Activated T-helper 1 cell treated with anti-CD3 and anti-CD28 coated beads, Interleukin-12 subunit alpha, Interleukin-12 subunit beta, Interleukin-2, Interleukin-4 antibody, amounts not matched to agents 30 ng/mL and 10 ng/mL and 1 ng/mL, durations not matched to agents 14 hours and 24 hours and 36 hours (primary cell): ENCODE results near the gene PDXK. TPM values are rescaled to one million over a fixed set of nuclear protein-coding genes. Genes with fewer than 3 reads are reported as not detected.

Source experiments
- DNase-seq: peaks from one replicate; pipeline ENCODE4 v3.0.0; 2021; ENCODE audit warnings: low spot score
- H3K27ac Mint-ChIP-seq: one replicate; pipeline ENCODE4 v1.8.0; 2021; ENCODE audit warnings: mild to moderate bottlenecking, mixed read lengths
- H3K27me3 Mint-ChIP-seq: one replicate; pipeline ENCODE4 v1.8.0; 2022; ENCODE audit warnings: mild to moderate bottlenecking, moderate library complexity, mixed read lengths; ENCODE audit not compliant: insufficient read depth
- H3K36me3 Mint-ChIP-seq: one replicate; pipeline ENCODE4 v1.8.0; 2021; ENCODE audit warnings: low read depth, mixed read lengths
- H3K4me1 Mint-ChIP-seq: one replicate; pipeline ENCODE4 v1.8.0; 2021; ENCODE audit warnings: low read depth, mixed read lengths
- H3K4me3 Mint-ChIP-seq: one replicate; pipeline ENCODE4 v1.8.0; 2021; ENCODE audit warnings: mild to moderate bottlenecking, moderate library complexity, mixed read lengths
- H3K9me3 Mint-ChIP-seq: one replicate; pipeline ENCODE4 v1.8.0; 2021; ENCODE audit warnings: mixed read lengths
- intact Hi-C: fragments of 100-400 bp; cut with micrococcal nuclease; formaldehyde crosslinking; loops from one replicate; pipeline ENCODE4 v1.15.1; 2024
- total RNA-seq: library from RNA; stranded (reverse); gene quantifications from 2 replicates; pipeline ENCODE4 v1.2.3, GENCODE V29; 2022

Gene PDXK
- total RNA-seq, 1 donor from 2014 or later: 123 TPM

DNA sequence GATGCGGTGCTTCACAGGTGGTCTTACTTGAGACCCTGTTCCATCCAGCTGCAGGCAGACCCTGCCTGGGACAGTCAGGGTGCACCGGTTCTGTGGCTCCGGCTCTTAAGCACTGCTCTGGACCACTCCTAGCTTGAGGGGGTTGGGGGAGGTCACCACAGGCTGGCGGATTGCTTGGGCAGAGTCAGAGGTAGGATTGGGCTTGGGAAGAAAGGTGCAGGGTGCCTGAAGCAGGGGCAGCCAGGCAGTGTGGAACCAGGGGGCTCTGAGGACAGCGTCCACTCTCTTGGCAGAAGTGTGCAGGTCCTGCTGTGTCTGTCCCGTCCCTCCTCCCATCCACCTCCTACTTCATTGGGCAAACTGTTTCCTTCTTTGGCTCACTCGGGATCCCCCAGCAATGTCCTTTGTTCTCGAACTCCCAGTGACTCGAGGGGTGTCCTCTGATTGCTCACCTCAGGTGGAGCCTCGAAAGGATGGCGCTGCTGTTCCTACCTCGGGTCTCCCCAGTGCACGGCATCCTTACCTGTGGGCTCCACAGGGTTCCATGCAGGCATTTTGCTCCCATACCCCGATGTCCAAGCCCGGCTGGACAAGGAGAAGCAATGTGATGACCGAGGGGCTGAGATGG is 1.7 kb downstream of the PDXK start:
- Mint-ChIP-seq H3K4me1 (peaks cover 21% of the 10 kb centered on the region), H3K9me3 (no peaks in the 10 kb centered on the region), H3K27me3 (peaks cover 17% of the 10 kb centered on the region), H3K4me3 (peak overlapping the region; percentile 86), H3K36me3 (peaks cover 4% of the 10 kb centered on the region), H3K27ac (peak overlapping the region; percentile 65)
- DNase-seq: no peak
- intact Hi-C loops: no loop called here

DNA sequence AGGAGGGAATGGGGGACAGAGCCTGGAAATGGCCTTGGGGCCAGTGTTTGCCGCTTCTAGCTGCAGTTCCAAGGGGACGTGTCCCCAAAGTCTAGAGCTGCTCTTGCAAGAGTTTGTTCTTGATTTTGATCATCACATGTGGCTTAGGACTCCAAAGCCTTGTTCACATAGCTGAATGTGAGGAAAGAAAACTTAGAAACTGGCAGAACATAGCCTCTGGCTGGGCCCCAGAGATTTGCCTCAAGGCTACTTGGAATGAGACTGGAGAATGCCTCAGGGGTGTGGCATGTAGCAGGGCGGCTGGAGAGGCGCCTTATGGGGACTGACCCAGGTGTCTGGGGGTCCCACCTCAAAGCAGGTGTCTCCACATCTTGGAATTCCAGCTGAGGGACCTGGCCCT is 2.3 kb downstream of the PDXK start:
- intact Hi-C loops: no loop called here
- no peaks in the 10 kb centered on the region for H3K9me3 Mint-ChIP-seq
- H3K27me3 Mint-ChIP-seq: peaks cover 15% of the 10 kb centered on the region
- H3K27ac Mint-ChIP-seq: no peak overlapping the region
- H3K36me3 Mint-ChIP-seq: peaks cover 6% of the 10 kb centered on the region
- peak overlapping the region; percentile 86 for H3K4me3 Mint-ChIP-seq
- peaks cover 26% of the 10 kb centered on the region for H3K4me1 Mint-ChIP-seq
- no peak for DNase-seq

DNA sequence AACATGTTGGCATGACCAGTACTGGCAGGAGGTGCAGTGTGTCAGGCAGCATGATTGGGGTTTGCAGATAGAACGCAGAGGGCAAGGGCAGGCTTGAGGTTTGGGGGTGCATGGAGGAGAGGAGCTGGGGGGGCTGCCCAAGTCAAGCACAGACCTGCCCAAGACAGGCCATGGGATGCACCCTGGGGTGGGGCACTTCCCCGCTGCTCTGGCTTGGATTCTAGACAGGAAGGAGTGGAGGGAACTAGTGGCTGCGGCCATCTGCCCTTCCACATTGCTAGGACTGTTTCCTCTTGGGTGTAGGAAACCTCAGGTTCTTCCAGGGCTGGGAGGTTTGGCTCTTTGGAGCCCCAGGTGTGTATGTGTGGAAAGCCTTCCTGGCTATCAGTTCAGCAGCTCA is 3.0 kb downstream of the PDXK start:
- no peaks in the 10 kb centered on the region for H3K9me3 Mint-ChIP-seq
- DNase-seq: no peak
- intact Hi-C loops: no loop called here
- peaks cover 32% of the 10 kb centered on the region for H3K4me1 Mint-ChIP-seq
- peaks cover 9% of the 10 kb centered on the region for H3K36me3 Mint-ChIP-seq
- H3K27ac Mint-ChIP-seq: no peak overlapping the region
- H3K4me3 Mint-ChIP-seq: no peak overlapping the region
- peaks cover 8% of the 10 kb centered on the region for H3K27me3 Mint-ChIP-seq

DNA sequence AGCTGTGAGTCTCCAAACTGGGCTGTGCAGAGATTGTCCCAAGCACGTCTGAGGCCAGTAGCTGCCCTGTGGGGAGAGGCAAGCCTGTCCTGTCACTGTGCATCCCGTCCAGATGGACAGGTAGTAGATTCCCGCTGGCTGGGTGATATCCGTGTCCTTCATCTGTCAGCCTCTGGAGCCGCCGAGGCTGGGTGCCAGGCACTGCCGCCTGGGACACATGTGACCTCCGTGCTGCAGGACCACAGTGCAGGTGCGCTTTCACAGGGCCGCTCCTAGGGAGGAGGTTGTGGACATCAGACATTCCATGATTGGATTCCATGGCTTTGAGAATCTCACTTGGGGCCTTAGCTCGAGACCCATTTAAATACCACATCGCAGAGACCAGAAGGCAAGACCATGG is 4.7 kb downstream of the PDXK start:
- H3K9me3 Mint-ChIP-seq: no peaks in the 10 kb centered on the region
- H3K36me3 Mint-ChIP-seq: peaks cover 14% of the 10 kb centered on the region
- no peak overlapping the region for H3K27ac Mint-ChIP-seq
- no peaks in the 10 kb centered on the region for H3K27me3 Mint-ChIP-seq
- intact Hi-C loops: no loop called here
- DNase-seq: no peak
- peaks cover 49% of the 10 kb centered on the region for H3K4me1 Mint-ChIP-seq
- H3K4me3 Mint-ChIP-seq: no peak overlapping the region

DNA sequence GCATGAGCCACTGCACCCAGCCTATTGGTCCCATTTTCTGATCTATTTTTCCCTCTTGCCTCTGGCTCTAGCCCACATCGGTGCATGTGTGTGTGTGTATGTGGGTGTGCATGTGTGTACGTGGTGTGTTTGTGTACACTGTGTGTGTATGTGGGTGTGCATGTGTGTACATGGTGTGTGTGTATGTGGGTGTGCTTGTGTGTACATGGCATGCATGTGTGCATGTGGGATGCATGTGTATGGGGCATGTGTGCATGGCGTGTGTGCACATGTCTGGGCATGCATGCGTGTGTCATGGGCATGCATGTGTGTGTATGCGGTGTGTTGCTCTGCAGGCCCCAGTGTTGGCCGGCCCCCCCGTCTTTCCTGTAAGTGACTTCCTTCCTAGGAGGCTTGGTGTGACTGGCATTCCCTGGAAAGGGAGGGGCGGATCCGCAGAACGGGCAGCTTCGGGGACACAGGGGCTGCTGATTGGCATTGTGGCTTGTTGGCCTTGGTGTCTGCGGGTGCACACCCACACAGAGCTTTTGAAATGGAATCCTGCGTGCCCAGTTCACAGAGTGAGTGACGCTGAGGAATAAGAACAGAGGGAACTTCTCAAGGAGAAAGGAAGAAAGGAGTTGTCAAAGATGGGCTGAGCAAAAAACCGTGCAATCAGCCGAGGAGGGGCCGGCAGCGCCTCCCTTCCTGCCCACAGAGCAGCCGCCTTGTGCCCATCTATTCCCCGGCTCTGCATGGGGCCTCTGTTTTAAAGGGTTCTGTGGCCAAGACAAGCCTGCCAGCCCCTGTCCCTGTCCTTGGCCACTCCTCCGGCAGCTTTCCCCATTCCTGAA is 8.0 kb downstream of the PDXK start:
- H3K4me3 Mint-ChIP-seq: peak overlapping the region; percentile 80
- peak overlapping the region; percentile 70 for H3K27ac Mint-ChIP-seq
- intact Hi-C loops: loop anchor here (5.0 kb wide), 1 partner anchor 285 kb away; the partner anchor contains the start of gene TRAPPC10
- H3K4me1 Mint-ChIP-seq: peaks cover 41% of the 10 kb centered on the region
- H3K36me3 Mint-ChIP-seq: peaks cover 19% of the 10 kb centered on the region
- no peaks in the 10 kb centered on the region for H3K27me3 Mint-ChIP-seq
- H3K9me3 Mint-ChIP-seq: no peaks in the 10 kb centered on the region
- DNase-seq: no peak

DNA sequence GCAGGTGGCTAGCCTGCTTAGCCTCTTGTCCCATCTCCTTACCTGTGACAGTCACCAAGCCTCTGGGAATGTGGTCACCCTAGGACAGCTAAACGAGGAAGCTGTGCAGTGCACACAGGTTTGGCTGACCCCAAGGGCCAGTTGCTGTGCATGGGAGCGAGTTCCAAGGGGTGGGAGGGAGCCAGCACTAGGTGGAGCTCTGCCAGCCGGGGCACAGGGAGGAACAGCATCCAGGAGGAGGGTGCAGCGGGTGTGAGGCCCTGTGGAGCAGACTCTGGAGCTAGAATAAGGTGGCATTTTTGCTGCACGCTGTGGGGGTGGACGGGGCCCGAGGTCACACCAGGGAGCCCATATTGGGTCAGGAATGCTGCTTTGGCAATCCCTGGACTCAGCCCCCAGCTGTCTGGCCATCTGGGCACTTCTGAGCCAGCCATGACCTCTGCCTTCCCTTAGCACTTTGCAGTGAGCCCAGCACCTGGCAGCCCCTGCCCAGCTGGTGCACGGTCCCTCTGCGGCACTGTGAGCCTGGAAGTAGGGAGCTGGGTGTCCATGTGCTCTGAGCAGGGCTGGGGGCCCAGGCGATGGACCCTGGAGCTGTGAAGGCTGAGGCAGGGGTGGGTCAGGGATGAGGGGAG is 8.7 kb downstream of the PDXK start:
- H3K4me3 Mint-ChIP-seq: peak overlapping the region; percentile 80
- no peaks in the 10 kb centered on the region for H3K9me3 Mint-ChIP-seq
- peak overlapping the region; percentile 67 for H3K27ac Mint-ChIP-seq
- intact Hi-C loops: loop anchor here (1.0 to 5.0 kb wide), 4 partner anchors 8 to 285 kb away; partner anchors contain the start of genes PDXK, RRP1 and TRAPPC10
- no peak for DNase-seq
- peaks cover 19% of the 10 kb centered on the region for H3K36me3 Mint-ChIP-seq
- no peaks in the 10 kb centered on the region for H3K27me3 Mint-ChIP-seq
- peaks cover 46% of the 10 kb centered on the region for H3K4me1 Mint-ChIP-seq

DNA sequence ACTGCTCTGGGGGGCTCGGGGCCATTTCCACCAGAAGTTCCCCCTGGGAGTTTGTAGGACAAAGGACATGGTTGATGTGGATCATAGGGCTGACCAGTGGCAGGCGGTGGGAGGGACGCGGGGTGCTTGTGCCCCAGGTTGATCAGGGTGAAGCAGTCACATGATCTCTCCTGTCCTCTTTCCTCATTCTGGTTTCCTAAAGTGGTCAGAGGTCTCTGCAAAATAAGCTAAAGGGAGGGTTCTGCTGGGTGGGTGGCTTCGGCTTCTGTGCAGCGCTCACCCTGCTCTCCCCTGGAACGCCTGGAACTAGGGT is 9.2 kb downstream of the PDXK start:
- Mint-ChIP-seq H3K9me3 (no peaks in the 10 kb centered on the region), H3K27ac (peak overlapping the region; percentile 87), H3K36me3 (peaks cover 19% of the 10 kb centered on the region), H3K4me3 (peak overlapping the region; percentile 80), H3K27me3 (no peaks in the 10 kb centered on the region), H3K4me1 (peaks cover 46% of the 10 kb centered on the region)
- no peak for DNase-seq
- intact Hi-C loops: loop anchor here (1.0 to 5.0 kb wide), 4 partner anchors 9 to 284 kb away; partner anchors contain the start of genes PDXK, RRP1 and TRAPPC10

DNA sequence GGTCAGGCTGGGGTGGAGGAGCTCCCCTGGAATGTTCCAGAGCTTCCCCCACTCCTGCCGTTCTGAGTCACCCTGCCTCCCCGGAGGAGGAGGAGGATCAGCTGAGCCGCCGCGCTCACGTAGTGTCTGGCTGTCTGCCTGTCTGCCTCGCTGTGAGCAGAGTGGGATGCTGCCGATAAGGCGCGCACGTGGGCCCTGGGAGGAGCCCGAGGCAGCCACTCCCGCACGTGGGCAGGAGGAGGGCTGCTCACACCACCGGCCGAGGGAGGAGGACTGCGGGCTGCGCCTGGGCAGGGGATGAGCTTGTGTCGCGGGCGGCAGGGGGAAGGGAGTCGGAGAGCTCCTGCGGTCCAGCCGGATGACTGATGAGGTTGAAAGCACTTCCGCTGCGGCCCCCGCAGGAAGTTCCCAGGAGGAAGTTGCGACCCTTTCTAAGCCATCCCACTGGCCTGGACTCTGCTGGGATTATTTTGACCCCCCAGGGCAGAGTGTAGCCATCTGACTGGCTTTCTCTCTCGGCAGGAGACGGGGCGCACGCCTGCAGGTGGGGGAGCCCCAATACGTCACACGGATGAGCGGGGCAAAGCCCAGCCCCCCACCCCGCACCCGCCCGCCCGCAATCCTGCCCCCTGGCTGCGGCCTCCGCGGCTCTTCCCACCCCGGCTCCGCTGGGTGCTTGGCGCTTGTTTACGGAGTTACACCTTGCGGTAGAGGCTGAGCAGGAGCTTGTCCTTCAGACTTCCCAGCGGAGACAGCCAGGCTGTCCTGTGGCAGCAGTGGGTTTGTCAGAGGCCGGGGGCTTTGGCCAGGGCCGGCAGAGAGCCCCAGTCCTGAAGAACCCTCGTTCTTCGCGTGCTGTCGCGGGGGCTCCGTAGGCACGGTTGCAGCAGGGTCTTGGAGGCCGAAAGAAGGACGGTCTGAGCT is 9.8 kb downstream of the PDXK start:
- no peaks in the 10 kb centered on the region for H3K9me3 Mint-ChIP-seq
- no peaks in the 10 kb centered on the region for H3K27me3 Mint-ChIP-seq
- DNase-seq: peak; percentile 72
- peak overlapping the region; percentile 80 for H3K4me3 Mint-ChIP-seq
- H3K27ac Mint-ChIP-seq: peak overlapping the region; percentile 87
- intact Hi-C loops: loop anchor here (1.0 to 5.0 kb wide), 4 partner anchors 9 to 284 kb away; partner anchors contain the start of genes PDXK, RRP1 and TRAPPC10
- H3K4me1 Mint-ChIP-seq: peaks cover 50% of the 10 kb centered on the region
- H3K36me3 Mint-ChIP-seq: peaks cover 24% of the 10 kb centered on the region

DNA sequence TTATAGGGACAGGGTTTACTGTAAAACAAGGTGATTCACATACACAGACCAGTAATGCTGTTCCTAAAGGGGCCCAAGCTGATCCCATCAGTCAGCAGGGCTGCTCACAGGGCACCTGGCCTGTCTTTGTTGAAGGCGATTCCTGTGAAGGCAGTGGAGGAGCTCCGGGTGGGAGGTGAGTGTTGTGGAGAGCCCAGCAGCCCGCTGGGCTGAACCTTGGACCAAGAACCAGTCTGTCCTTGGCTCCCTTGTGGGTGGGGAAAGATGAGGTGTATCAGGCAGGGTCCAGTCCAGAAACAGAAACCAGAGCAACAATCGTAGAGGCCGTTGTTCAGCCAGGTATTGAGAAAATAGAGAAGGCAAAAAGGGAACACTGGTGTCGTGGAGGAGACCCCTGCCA is 12.5 kb downstream of the PDXK start:
- intact Hi-C loops: no loop called here
- Mint-ChIP-seq H3K36me3 (peaks cover 22% of the 10 kb centered on the region), H3K27ac (no peak overlapping the region), H3K4me3 (no peak overlapping the region), H3K4me1 (peaks cover 53% of the 10 kb centered on the region), H3K27me3 (no peaks in the 10 kb centered on the region), H3K9me3 (no peaks in the 10 kb centered on the region)
- DNase-seq: no peak

DNA sequence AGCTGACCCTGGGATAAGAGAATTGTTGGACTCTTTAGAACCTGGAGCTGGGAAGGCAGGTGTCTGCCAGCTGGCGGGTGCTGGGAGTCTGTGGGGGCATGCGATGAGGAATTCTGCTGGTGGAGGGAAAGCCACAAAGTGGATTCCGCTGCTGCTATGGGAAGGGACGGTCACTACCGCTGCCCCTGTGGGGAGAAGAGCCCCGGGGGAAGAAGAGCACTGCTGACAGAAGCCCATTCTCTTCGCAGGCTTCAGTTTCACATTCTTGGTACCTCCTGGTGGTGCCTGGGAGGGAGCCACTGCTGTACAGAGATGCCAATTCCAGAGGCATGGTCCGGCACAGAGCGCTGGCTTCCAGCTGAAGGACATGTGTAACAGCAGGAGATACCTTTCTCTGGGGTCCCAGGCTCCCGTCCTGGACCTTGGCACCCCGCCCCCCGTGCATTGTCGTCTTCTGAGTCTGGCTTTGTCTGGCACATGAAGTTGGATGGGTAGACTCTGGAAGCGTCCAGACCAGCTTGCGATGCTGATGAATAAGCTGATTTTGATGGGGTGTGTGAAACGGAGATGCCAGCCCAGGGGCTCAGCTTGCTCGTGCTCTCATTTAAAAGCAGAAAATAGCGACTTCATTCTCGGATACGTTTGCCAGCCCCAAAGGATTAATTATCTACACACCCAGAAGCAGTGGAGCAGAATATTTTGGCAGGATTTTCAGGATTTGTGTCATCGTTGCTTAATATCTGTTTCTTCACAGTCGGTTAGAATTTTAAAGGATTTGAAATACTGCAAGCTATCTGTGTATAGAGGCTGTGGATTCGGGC is 13.2 kb downstream of the PDXK start:
- Mint-ChIP-seq H3K27me3 (no peaks in the 10 kb centered on the region), H3K4me1 (peaks cover 46% of the 10 kb centered on the region), H3K27ac (no peak overlapping the region), H3K9me3 (no peaks in the 10 kb centered on the region), H3K36me3 (peaks cover 24% of the 10 kb centered on the region), H3K4me3 (no peak overlapping the region)
- intact Hi-C loops: no loop called here
- DNase-seq: no peak

DNA sequence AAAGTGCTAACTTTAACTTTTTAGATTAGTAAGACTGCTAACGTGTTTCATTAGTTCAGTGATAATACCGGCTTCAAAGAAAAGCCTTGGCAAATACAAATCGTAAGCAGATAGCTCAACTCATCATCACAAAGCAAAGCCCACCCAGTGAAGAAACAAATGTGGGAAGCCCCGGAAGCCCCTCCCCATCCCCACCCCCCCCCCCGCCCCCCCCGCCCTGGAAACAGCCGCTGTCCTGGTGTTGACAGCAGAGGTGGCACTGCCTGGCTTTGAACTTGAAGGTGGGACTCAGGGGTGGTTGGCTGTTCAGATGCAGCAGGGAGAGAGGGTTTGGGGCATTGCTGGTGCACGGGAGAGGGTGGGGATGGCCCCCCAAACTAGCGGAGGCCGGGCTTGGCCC is 14.1 kb downstream of the PDXK start:
- Mint-ChIP-seq H3K27me3 (no peaks in the 10 kb centered on the region), H3K9me3 (no peaks in the 10 kb centered on the region), H3K36me3 (peaks cover 26% of the 10 kb centered on the region), H3K4me3 (no peak overlapping the region), H3K27ac (no peak overlapping the region), H3K4me1 (peaks cover 37% of the 10 kb centered on the region)
- DNase-seq: no peak
- intact Hi-C loops: no loop called here
